ENCODE measurements around the gene SMIM45.

- TF ChIP-seq CTCF (IDR thresholded peaks at IDR 0.05; ENCODE audit: poor library complexity, severe bottlenecking) (no peak), REST (IDR thresholded peaks at IDR 0.05; ENCODE audit: borderline replicate concordance) (no peak), POLR2AphosphoS5 (IDR thresholded peaks at IDR 0.05) (no peak), EZH2 (IDR thresholded peaks at IDR 0.05; ENCODE audit: borderline replicate concordance, insufficient read depth, low read length, poor library complexity, severe bottlenecking) (no peak), SMC3 (conservative IDR thresholded peaks at IDR 0.05; ENCODE audit: poor library complexity) (no peak), EP300 (conservative IDR thresholded peaks at IDR 0.05; ENCODE audit: poor library complexity, severe bottlenecking) (no peak), RAD21 (conservative IDR thresholded peaks at IDR 0.05) (no peak), TAF1 (IDR thresholded peaks at IDR 0.05; ENCODE audit: low read depth) (no peak), MXI1 (conservative IDR thresholded peaks at IDR 0.05; ENCODE audit: poor library complexity, severe bottlenecking) (no peak)
These were observed 17.2 kb downstream of the SMIM45 start, which contains the start of gene SEPTIN3 for GRCh38 chr22:41969110-41969646.

Measured in neural cell (in vitro differentiated cells).